Osteocyte (in vitro differentiated cells): ENCODE measurements around the gene TNS3. TPM values are rescaled to one million over a fixed set of nuclear protein-coding genes. Genes with fewer than 3 reads are reported as not detected.

Experiments used
- DNase-seq: peaks from one replicate; pipeline ENCODE4 v3.0.0; 2021; ENCODE audit warnings: mixed read lengths; ENCODE audit not compliant: unreplicated experiment; ENCODE audit errors: extremely low spot score
- H3K27ac Mint-ChIP-seq: one replicate; pipeline ENCODE4 v1.8.0; 2021; ENCODE audit warnings: mild to moderate bottlenecking, mixed read lengths; ENCODE audit not compliant: unreplicated experiment
- H3K27me3 Mint-ChIP-seq: one replicate; pipeline ENCODE4 v1.8.0; 2021; ENCODE audit warnings: mixed read lengths; ENCODE audit not compliant: unreplicated experiment
- H3K36me3 Mint-ChIP-seq: one replicate; pipeline ENCODE4 v1.8.0; 2021; ENCODE audit warnings: mixed read lengths; ENCODE audit not compliant: unreplicated experiment
- H3K4me1 Mint-ChIP-seq: one replicate; pipeline ENCODE4 v1.8.0; 2021; ENCODE audit warnings: mixed read lengths; ENCODE audit not compliant: unreplicated experiment
- H3K4me3 Mint-ChIP-seq: one replicate; pipeline ENCODE4 v1.8.0; 2021; ENCODE audit warnings: mild to moderate bottlenecking, moderate library complexity, mixed read lengths; ENCODE audit not compliant: unreplicated experiment
- H3K9me3 Mint-ChIP-seq: one replicate; pipeline ENCODE4 v1.8.0; 2021; ENCODE audit warnings: mixed read lengths; ENCODE audit not compliant: unreplicated experiment
- CTCF ChIP-seq: fragments of 200-600 bp; sonication (generic); IDR thresholded peaks from 2 replicates; pipeline ENCODE4 v1.5.0; 2021; ENCODE audit warnings: antibody characterized with exemption, mild to moderate bottlenecking, moderate library complexity
- total RNA-seq: library from RNA; stranded (reverse); gene quantifications from 2 replicates; pipeline ENCODE4 v1.2.1, GENCODE V29; 2021

Gene TNS3
- total RNA-seq, 1 donor from 2014 or later: 93.8 TPM

GRCh38 chr7:47411281-47411869, 170.5 kb downstream of the TNS3 start:
- Mint-ChIP-seq H3K9me3 (no peaks in the 10 kb centered on the region), H3K27ac (no peak overlapping the region), H3K4me1 (peaks cover 13% of the 10 kb centered on the region), H3K4me3 (no peak overlapping the region), H3K36me3 (peaks cover 36% of the 10 kb centered on the region), H3K27me3 (no peaks in the 10 kb centered on the region)
- TF ChIP-seq CTCF: no peak
- no peak for DNase-seq

DNA sequence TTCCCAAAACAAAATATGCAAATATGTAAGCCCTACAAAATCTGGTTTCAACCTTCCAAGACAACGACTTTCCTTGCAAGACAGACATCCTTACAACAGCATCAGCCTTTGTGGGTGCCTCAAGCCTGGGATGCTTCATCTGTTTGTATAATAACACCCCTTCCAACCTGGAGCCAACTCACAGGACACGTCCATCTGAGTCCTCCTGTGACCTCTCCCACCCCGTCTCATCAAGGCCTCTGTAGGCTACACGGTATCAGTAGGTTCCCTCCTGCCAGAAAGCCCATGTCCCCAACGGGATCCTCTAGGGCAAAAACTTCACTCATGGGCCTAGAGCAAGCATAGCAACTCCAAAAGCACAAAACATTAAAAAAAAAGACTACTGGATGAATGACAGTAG, 173.2 kb downstream of the TNS3 start:
- Mint-ChIP-seq H3K4me3 (no peak overlapping the region), H3K9me3 (no peaks in the 10 kb centered on the region), H3K27me3 (no peaks in the 10 kb centered on the region), H3K36me3 (peaks cover 24% of the 10 kb centered on the region), H3K4me1 (peaks cover 21% of the 10 kb centered on the region), H3K27ac (no peak overlapping the region)
- no peak for DNase-seq
- TF ChIP-seq CTCF: no peak

GRCh38 chr7:47407821-47408674, 173.9 kb downstream of the TNS3 start:
- DNase-seq: no peak
- Mint-ChIP-seq H3K36me3 (peaks cover 27% of the 10 kb centered on the region), H3K9me3 (no peaks in the 10 kb centered on the region), H3K4me3 (no peak overlapping the region), H3K4me1 (peaks cover 21% of the 10 kb centered on the region), H3K27me3 (no peaks in the 10 kb centered on the region), H3K27ac (no peak overlapping the region)
- no peak for TF ChIP-seq CTCF

DNA sequence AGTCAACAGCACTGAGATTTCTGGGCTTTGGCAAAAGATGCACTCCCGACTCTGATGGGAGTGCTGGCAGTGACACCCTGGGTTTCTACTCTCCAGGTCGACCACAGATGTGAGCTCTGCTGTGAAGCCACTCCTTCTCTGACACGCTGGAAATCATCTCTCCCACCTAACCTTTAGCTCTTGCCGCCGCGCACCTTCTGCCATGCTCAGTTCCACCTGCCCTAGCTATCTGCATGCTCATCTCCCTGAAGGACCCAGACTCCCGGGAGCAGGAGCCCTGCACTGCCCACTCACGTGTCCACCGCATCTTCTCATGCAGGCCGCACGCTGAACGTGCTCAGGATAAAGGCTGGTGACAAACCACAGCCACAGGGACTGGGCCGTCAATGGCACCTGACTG, 174.8 kb downstream of the TNS3 start:
- H3K4me1 Mint-ChIP-seq: peaks cover 21% of the 10 kb centered on the region
- no peak overlapping the region for H3K27ac Mint-ChIP-seq
- no peak for DNase-seq
- H3K4me3 Mint-ChIP-seq: peak overlapping the region; percentile 22
- H3K9me3 Mint-ChIP-seq: no peaks in the 10 kb centered on the region
- TF ChIP-seq CTCF: no peak
- H3K36me3 Mint-ChIP-seq: peaks cover 27% of the 10 kb centered on the region
- no peaks in the 10 kb centered on the region for H3K27me3 Mint-ChIP-seq

DNA sequence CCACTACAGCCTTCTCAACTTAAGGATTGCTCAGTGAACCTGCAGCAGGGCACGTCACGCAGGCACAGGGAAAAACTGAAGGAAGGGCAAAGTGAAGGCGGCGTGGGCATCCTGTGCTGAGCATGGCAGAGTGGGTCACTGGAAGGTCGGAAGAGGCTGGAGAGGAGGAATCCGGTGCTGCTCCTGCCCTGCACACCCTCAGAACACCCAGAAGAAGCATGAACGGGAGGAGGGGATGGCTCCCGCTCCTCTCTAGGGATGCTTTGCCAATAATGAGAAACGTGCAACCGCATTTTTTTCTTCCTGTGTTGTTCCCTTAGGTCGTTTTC, 175.1 kb downstream of the TNS3 start:
- no peak for DNase-seq
- H3K4me3 Mint-ChIP-seq: no peak overlapping the region
- H3K9me3 Mint-ChIP-seq: no peaks in the 10 kb centered on the region
- no peak for TF ChIP-seq CTCF
- H3K27ac Mint-ChIP-seq: peak overlapping the region; percentile 59
- H3K27me3 Mint-ChIP-seq: no peaks in the 10 kb centered on the region
- H3K4me1 Mint-ChIP-seq: peaks cover 21% of the 10 kb centered on the region
- peaks cover 27% of the 10 kb centered on the region for H3K36me3 Mint-ChIP-seq
